GM18517 (cell line): ENCODE results near the gene EPB41L2.
A peak's percentile ranks its signal among the peaks of the same experiment; 100 is the strongest.
"Not testable (repeated sequence)": the region's sequence is repeated elsewhere in the genome, so short reads cannot be mapped to it uniquely, and the experiment has no call there.

ENCODE experiments used
- ATAC-seq: cut with Tn5 transposase; IDR thresholded peaks from one replicate; pipeline ENCODE4 v1.9.1; 2021; ENCODE audit warnings: mild to moderate bottlenecking, moderate library complexity; ENCODE audit not compliant: unreplicated experiment

The EPB41L2 gene

GRCh38 chr6:131063028-131063763, at the start of gene EPB41L2:
Gene EPB41L2, minus strand, starts transcription at chr6:131063245. Its CDS starts 106,760 bp downstream, at chr6:130956485.
- ATAC-seq = peak; percentile 68

- no peak for ATAC-seq
Observed at GRCh38 chr6:131112249-131112648, 49.2 kb upstream of the EPB41L2 start.

GRCh38 chr6:131107151-131107550, 44.1 kb upstream of the EPB41L2 start:
- no peak for ATAC-seq

GRCh38 chr6:131103901-131104300, 40.9 kb upstream of the EPB41L2 start:
- ATAC-seq = no peak

- no peak for ATAC-seq
Observed at GRCh38 chr6:131103296-131103695, 40.3 kb upstream of the EPB41L2 start.

- no peak for ATAC-seq
Observed at GRCh38 chr6:131101911-131102680, 39.1 kb upstream of the EPB41L2 start.

GRCh38 chr6:131096786-131097185, 33.7 kb upstream of the EPB41L2 start:
- ATAC-seq = no peak

- ATAC-seq = no peak
Observed at GRCh38 chr6:131093334-131093733, 30.3 kb upstream of the EPB41L2 start.

- not testable (repeated sequence) for ATAC-seq
Observed at GRCh38 chr6:131091944-131092343, 28.9 kb upstream of the EPB41L2 start.

GRCh38 chr6:131090339-131090738, 27.3 kb upstream of the EPB41L2 start:
- ATAC-seq = not testable (repeated sequence)

- ATAC-seq = no peak
Observed at GRCh38 chr6:131084982-131085381, 21.9 kb upstream of the EPB41L2 start.

GRCh38 chr6:131083687-131084086, 20.6 kb upstream of the EPB41L2 start:
- no peak for ATAC-seq

GRCh38 chr6:131082335-131082734, 19.3 kb upstream of the EPB41L2 start:
- ATAC-seq = no peak

- ATAC-seq = no peak
Observed at GRCh38 chr6:131080084-131080483, 17.0 kb upstream of the EPB41L2 start.

GRCh38 chr6:131073577-131073976, 10.5 kb upstream of the EPB41L2 start:
- no peak for ATAC-seq

- ATAC-seq = no peak
Observed at GRCh38 chr6:131070061-131070460, 7.0 kb upstream of the EPB41L2 start.

GRCh38 chr6:131068165-131068564, 5.1 kb upstream of the EPB41L2 start:
- no peak for ATAC-seq

- ATAC-seq = no peak
Observed at GRCh38 chr6:131067521-131067920, 4.5 kb upstream of the EPB41L2 start.

- no peak for ATAC-seq
Observed at GRCh38 chr6:131065824-131066171, 2.8 kb upstream of the EPB41L2 start.

GRCh38 chr6:131065112-131065823, 2.2 kb upstream of the EPB41L2 start:
- no peak for ATAC-seq

- ATAC-seq = no peak
Observed at GRCh38 chr6:131063764-131064272, 773 bp upstream of the EPB41L2 start.
